Right lung (tissue), 5 donors: Measurements from ENCODE around the gene LY6G5B. TPM values are rescaled to one million over a fixed set of nuclear protein-coding genes. Genes with fewer than 3 reads are reported as not detected.
"Not testable (repeated sequence)": the region's sequence is repeated elsewhere in the genome, so short reads cannot be mapped to it uniquely, and the experiment has no call there.

Experiments used
- DNase-seq, 2 donors: peaks; one replicate each; pipeline ENCODE4 v3.0.0-alpha.2; 2013
- polyA plus RNA-seq, 5 donors: library from polyadenylated mRNA; unstranded; fragments of 120-200 nt; gene quantifications; one replicate each; pipeline versions ENCODE4 v1.2.1 to v1.2.3, GENCODE V29; 2013; ENCODE audit warnings: inconsistent platforms in 1 of 5, low replicate concordance in 1 of 5; ENCODE audit not compliant: insufficient read length in 5 of 5, insufficient read depth in 1 of 5

LY6G5B gene
- polyA plus RNA-seq, 5 donors: 24.1 to 40.6 (median 31.2) TPM

- DNase-seq: no peak
Measured at GRCh38 chr6:31689249-31690110, 19.7 kb downstream of the LY6G5B start.

DNA sequence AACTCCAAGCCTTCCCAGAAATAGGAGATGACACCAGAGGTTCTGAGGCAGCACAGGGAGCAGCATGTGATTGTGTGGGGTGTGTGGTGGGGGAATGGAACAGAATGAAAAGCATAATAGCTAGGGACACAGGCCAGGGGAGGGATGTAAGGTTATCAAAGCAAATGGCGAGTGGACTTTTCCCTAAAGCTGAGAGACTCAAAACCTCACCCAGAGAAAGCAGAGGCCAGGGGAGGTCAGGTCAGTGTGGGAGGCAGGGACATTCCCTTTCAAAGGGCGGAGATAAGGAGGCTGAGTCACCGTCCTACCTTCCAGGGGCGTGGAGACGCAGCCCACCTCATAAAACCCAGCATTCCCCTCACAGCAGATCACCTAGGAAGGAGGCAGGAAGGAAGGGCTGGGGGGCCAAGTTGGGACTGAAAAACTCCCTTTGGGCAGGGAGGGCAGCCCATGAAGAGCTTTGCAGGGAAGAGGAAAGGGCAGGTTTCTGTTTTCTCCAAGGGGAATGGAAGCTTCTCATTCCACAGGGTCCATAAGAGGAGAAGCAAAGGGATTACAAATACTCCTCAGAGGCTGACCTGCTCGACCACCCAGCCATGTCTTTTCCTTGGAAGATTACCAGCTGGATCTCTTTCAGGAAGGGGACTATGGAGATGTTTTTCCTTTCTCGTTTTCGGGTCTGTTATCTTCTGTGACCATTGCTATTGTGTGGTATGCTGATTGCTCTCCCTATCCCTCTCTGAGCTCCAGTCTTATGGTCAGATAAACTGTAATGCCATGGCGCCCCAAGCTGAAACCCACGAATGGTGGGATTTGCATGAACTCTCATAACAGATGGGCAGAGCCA, 20.7 kb downstream of the LY6G5B start:
- DNase-seq: no peak

DNA sequence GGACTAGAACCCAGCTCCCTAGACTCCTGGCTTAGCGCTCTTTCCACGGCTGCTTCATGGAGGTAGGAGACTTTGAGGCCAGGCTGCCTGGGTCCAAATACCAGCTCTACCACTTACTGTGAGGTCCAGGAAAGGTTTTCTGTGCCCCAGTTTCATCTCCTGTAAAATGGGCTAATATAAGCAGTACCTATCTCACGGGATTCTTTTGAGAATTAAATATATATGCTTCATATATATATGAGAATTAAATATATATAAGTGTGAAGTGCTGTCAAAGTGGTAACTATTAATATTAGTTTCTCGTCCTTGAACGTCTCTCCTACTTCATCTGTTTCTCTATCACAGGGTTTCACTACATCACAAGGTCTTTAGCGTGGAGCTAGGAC, 21.3 kb downstream of the LY6G5B start:
- no peak for DNase-seq

DNA sequence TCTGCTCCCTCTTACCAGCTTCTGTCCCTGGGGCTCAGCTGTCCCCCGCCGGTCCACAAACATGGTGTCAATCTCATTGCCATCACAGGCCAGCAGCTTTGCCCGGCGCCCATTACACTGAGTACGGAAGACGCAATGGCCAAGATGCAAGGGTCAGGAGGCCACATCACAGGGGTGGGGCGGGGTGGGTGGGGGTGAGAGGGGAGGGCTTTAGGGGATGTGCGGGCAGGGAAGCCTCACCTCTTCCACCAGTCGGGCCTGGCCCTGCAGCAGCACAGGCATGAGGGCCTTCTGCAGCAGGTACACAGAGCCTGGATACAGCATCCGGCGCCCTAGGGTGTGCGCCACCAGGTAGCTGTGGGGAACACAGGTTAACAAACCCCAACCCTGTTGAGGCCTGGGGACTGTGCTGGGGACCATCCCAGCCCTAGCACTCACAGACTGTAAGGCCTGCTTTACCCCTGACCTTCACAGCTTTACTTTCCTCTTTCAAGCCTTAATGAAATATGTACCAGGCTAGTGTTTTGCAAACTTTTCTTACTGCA, 21.9 kb downstream of the LY6G5B start:
- no peak for DNase-seq

- no peak for DNase-seq
Measured at GRCh38 chr6:31692353-31692752, 22.6 kb downstream of the LY6G5B start.

- no peak for DNase-seq
Measured at GRCh38 chr6:31692886-31693285, 23.1 kb downstream of the LY6G5B start.

GRCh38 chr6:31693535-31693934, 23.8 kb downstream of the LY6G5B start:
- DNase-seq: no peak

DNA sequence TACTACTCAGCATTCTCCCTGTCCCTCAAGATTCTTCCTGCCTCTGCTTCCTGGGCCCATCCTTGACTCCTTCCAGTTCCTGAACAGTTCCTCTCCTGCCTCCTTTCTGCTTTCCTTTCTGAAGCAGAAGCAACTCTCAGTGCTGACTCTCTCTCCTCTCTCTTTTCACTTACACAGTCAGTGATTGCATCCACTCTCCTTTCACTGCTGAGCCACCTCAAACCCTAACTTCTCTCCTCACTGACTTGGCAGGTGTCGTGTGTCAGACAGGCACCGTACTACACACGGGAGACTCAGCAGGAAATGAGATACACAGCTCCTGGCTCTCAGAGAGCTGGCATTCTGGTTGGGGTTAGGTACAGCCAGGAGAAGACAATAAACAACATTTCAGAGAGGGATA, 27.8 kb downstream of the LY6G5B start:
- DNase-seq: no peak

DNA sequence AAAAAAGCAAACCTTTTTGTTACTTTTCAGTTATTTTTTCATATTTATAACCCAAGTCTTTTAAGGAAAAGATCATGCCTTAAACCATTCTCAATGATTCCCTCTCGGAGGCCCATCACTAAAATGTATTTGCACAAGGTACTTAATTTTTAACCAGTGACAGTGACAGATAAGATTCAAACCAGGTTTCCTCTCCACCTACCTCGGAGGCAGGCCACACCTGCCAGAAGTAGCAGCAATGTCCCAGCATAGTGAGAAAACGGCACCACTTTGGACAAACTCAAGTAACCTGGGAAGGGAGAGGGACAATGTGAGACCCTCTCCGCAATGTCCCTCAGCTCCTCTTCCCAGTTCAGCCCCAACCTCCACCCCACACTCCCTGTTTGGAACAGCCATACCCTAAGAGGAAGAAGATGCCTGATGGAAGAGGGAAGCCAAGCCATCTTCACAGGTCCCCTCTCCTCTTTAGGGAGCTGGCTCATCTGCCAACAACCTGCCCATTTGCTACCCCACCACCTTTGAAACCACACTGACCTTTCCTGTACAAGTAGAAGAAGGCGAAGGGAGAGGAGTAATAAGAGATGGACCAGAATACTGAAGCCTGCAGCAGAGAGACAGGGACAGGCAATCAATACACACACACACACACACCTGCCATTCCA, 31.1 kb downstream of the LY6G5B start:
- no peak for DNase-seq

- no peak for DNase-seq
Measured at GRCh38 chr6:31701666-31702404, 32.1 kb downstream of the LY6G5B start.

DNA sequence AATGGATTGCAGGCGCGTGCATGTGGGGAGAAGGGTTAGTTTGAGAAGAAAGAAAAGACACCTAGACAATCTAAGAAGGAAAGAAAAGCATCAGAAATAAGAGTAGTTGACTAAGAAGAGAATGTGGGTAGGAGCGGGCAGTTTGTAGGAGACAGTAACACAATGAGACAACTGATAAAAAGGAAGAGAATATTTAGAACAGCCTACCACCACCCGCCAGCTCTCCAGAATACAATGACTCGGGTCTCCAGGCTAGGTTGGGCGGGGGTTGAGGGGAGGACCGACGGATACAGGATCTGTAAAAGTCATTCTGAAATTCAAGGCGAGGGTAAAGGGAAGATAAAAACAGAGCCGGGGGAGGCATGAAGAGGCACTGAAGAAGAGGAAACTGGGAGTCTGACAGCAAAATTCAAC, 32.6 kb downstream of the LY6G5B start:
- peak in 1 of 2 donors; percentile 23 for DNase-seq

GRCh38 chr6:31702819-31703716, 33.3 kb downstream of the LY6G5B start, which contains the start of gene ABHD16A:
Gene ABHD16A, minus strand, starts transcription at chr6:31703324. Its CDS starts 43 bp downstream, at chr6:31703281.
- DNase-seq: peak; percentile 99

- DNase-seq: no peak
Measured at GRCh38 chr6:31705931-31706330, 36.2 kb downstream of the LY6G5B start.

GRCh38 chr6:31706599-31706998, 36.8 kb downstream of the LY6G5B start, which contains the start of gene LY6G6F:
Gene LY6G6F, plus strand, starts transcription at chr6:31706866. Its CDS starts 41 bp downstream, at chr6:31706907.
- DNase-seq: no peak

- DNase-seq: no peak
Measured at GRCh38 chr6:31707701-31708100, 37.9 kb downstream of the LY6G5B start.

DNA sequence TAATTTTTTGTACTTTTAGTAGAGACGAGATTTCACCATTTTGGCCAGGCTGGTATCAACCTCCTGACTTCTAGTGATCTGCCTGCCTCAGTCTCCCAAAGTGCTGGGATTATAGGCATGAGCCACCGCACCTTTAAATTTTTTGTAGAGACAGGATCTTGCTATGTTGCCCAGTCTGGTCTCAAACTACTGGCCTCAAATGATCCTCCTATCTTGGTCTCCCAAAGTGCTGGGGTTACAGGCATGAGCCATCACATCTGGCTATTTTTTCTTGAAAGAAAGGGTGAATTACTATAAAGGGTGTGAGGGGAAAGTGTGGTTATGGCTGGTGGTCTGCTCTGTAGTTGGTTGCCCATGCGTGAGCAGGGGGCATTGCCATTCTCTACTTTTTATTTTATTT, 38.4 kb downstream of the LY6G5B start:
- DNase-seq: no peak

DNA sequence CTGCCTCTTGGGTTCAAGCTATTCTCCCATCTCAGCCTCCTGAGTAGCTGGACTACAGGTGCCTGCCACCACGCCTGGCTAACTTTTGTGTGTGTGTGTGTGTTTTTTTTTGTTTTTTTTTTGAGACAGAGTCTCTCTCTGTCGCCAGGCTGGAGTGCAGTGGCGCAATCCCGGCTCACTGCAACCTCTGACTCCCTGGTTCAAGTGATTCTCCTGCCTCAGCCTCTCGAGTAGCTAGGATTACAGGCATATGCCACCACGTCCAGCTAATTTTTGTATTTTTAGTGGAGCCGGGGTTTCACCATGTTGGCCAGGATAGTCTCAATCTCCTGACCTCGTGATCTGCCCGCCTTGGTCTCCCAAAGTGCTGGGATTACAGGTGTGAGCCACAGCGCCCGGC, 39.4 kb downstream of the LY6G5B start:
- not testable (repeated sequence) for DNase-seq

GRCh38 chr6:31710523-31711219, 40.9 kb downstream of the LY6G5B start:
- no peak for DNase-seq

GRCh38 chr6:31711233-31711632, 41.5 kb downstream of the LY6G5B start:
- no peak for DNase-seq
